Renal pelvis (tissue), 12 donors: ENCODE results near the gene RPL19. TPM values are rescaled to one million over a fixed set of nuclear protein-coding genes. Genes with fewer than 3 reads are reported as not detected.

ENCODE experiments used
- DNase-seq: peaks from one replicate; pipeline ENCODE4 v3.0.0-alpha.2; 2013
- long read RNA-seq, 16 experiments: transcript quantifications; one replicate each; lab custom pipeline, GENCODE V29; 2026
- polyA plus RNA-seq, 3 donors: library from polyadenylated mRNA; unstranded; fragments of 120-200 nt; gene quantifications; one replicate each; pipeline ENCODE4 v1.2.1, GENCODE V29; 2013; ENCODE audit not compliant: insufficient read length in 3 of 3

Gene RPL19
- polyA plus RNA-seq, result 1,000 to 10,000 TPM; 1,776 to 2,383 (median 2,100) TPM
- long read RNA-seq, donor 1, transcript RPL19-204 (6 exons, 690 nt), result minor isoform, 7 of 1,858 reads
- long read RNA-seq, donor 1, transcript RPL19-201 (6 exons, 737 nt), result major isoform, 1,159 of 1,858 reads
- long read RNA-seq, donor 1, partial matches to known transcripts, result 625 of 1,858 reads
- long read RNA-seq, donor 1, other reads (novel, unspliced or antisense), result 65 of 1,858 reads
- long read RNA-seq, donor 2, transcript RPL19-203 (6 exons, 1,051 nt), result minor isoform, 5 of 2,494 reads
- long read RNA-seq, donor 2, transcript RPL19-201 (6 exons, 737 nt), result major isoform, 1,654 of 2,494 reads
- long read RNA-seq, donor 2, transcript RPL19-206 (3 exons, 402 nt), result minor isoform, 8 of 2,494 reads
- long read RNA-seq, donor 2, partial matches to known transcripts, result 736 of 2,494 reads
- long read RNA-seq, donor 2, other reads (novel, unspliced or antisense), result 86 of 2,494 reads
- long read RNA-seq, donor 3, transcript RPL19-203 (6 exons, 1,051 nt), result minor isoform, 6 of 1,835 reads
- long read RNA-seq, donor 3, transcript RPL19-201 (6 exons, 737 nt), result major isoform, 1,106 of 1,835 reads
- long read RNA-seq, donor 3, transcript RPL19-206 (3 exons, 402 nt), result minor isoform, 6 of 1,835 reads
- long read RNA-seq, donor 3, transcript RPL19-204 (6 exons, 690 nt), result minor isoform, 9 of 1,835 reads
- long read RNA-seq, donor 3, partial matches to known transcripts, result 658 of 1,835 reads
- long read RNA-seq, donor 3, other reads (novel, unspliced or antisense), result 49 of 1,835 reads
- long read RNA-seq, donor 4, transcript RPL19-203 (6 exons, 1,051 nt), result minor isoform, 7 of 2,522 reads
- long read RNA-seq, donor 4, transcript RPL19-201 (6 exons, 737 nt), result major isoform, 1,637 of 2,522 reads
- long read RNA-seq, donor 4, transcript RPL19-204 (6 exons, 690 nt), result minor isoform, 5 of 2,522 reads
- long read RNA-seq, donor 4, partial matches to known transcripts, result 786 of 2,522 reads
- long read RNA-seq, donor 4, other reads (novel, unspliced or antisense), result 83 of 2,522 reads
- long read RNA-seq, donor 5, transcript RPL19-203 (6 exons, 1,051 nt), result minor isoform, 5 of 1,074 reads
- long read RNA-seq, donor 5, transcript RPL19-201 (6 exons, 737 nt), result major isoform, 695 of 1,074 reads
- long read RNA-seq, donor 5, transcript RPL19-204 (6 exons, 690 nt), result minor isoform, 5 of 1,074 reads
- long read RNA-seq, donor 5, partial matches to known transcripts, result 316 of 1,074 reads
- long read RNA-seq, donor 5, other reads (novel, unspliced or antisense), result 49 of 1,074 reads
- long read RNA-seq, donor 6, transcript RPL19-206 (3 exons, 402 nt), result minor isoform, 7 of 1,338 reads
- long read RNA-seq, donor 6, transcript RPL19-201 (6 exons, 737 nt), result major isoform, 744 of 1,338 reads
- long read RNA-seq, donor 6, transcript RPL19-204 (6 exons, 690 nt), result minor isoform, 5 of 1,338 reads
- long read RNA-seq, donor 6, partial matches to known transcripts, result 524 of 1,338 reads
- long read RNA-seq, donor 6, other reads (novel, unspliced or antisense), result 55 of 1,338 reads
- long read RNA-seq, donor 7, transcript RPL19-201 (6 exons, 737 nt), result major isoform, 1,342 of 2,229 reads
- long read RNA-seq, donor 7, transcript RPL19-206 (3 exons, 402 nt), result minor isoform, 7 of 2,229 reads
- long read RNA-seq, donor 7, partial matches to known transcripts, result 809 of 2,229 reads
- long read RNA-seq, donor 7, other reads (novel, unspliced or antisense), result 68 of 2,229 reads
- long read RNA-seq, donor 8, transcript RPL19-201 (6 exons, 737 nt), result major isoform, 514 of 783 reads
- long read RNA-seq, donor 8, partial matches to known transcripts, result 250 of 783 reads
- long read RNA-seq, donor 8, other reads (novel, unspliced or antisense), result 12 of 783 reads
- long read RNA-seq, donor 9, transcript RPL19-201 (6 exons, 737 nt), result major isoform, 1,564 of 2,296 reads
- long read RNA-seq, donor 9, partial matches to known transcripts, result 627 of 2,296 reads
- long read RNA-seq, donor 9, other reads (novel, unspliced or antisense), result 96 of 2,296 reads
- long read RNA-seq, donor 10, transcript RPL19-201 (6 exons, 737 nt), result major isoform, 1,001 of 1,677 reads
- long read RNA-seq, donor 10, partial matches to known transcripts, result 630 of 1,677 reads
- long read RNA-seq, donor 10, other reads (novel, unspliced or antisense), result 39 of 1,677 reads
- long read RNA-seq, donor 11, transcript RPL19-201 (6 exons, 737 nt), result major isoform, 748 of 1,246 reads
- long read RNA-seq, donor 11, partial matches to known transcripts, result 456 of 1,246 reads
- long read RNA-seq, donor 11, other reads (novel, unspliced or antisense), result 34 of 1,246 reads
- long read RNA-seq, donor 12, transcript RPL19-201 (6 exons, 737 nt), result major isoform, 1,542 of 2,470 reads
- long read RNA-seq, donor 12, transcript RPL19-206 (3 exons, 402 nt), result minor isoform, 6 of 2,470 reads
- long read RNA-seq, donor 12, transcript RPL19-204 (6 exons, 690 nt), result minor isoform, 7 of 2,470 reads
- long read RNA-seq, donor 12, partial matches to known transcripts, result 837 of 2,470 reads
- long read RNA-seq, donor 12, other reads (novel, unspliced or antisense), result 74 of 2,470 reads
- long read RNA-seq, donor 13, transcript RPL19-206 (3 exons, 402 nt), result minor isoform, 11 of 1,181 reads
- long read RNA-seq, donor 13, transcript RPL19-201 (6 exons, 737 nt), result major isoform, 675 of 1,181 reads
- long read RNA-seq, donor 13, partial matches to known transcripts, result 464 of 1,181 reads
- long read RNA-seq, donor 13, other reads (novel, unspliced or antisense), result 27 of 1,181 reads
- long read RNA-seq, donor 14, result 0 reads
- long read RNA-seq, donor 15, result 0 reads
- long read RNA-seq, donor 16, transcript RPL19-201 (6 exons, 737 nt), result major isoform, 1,467 of 2,220 reads
- long read RNA-seq, donor 16, partial matches to known transcripts, result 662 of 2,220 reads
- long read RNA-seq, donor 16, other reads (novel, unspliced or antisense), result 82 of 2,220 reads

GRCh38 chr17:39200070-39200879, at the start of gene RPL19:
Gene RPL19, plus strand, starts transcription at chr17:39200283. Its CDS starts 62 bp downstream, at chr17:39200345.
- no peak for DNase-seq

- no peak for DNase-seq
Observed at GRCh38 chr17:39150795-39151149, 49.3 kb upstream of the RPL19 start.

DNA sequence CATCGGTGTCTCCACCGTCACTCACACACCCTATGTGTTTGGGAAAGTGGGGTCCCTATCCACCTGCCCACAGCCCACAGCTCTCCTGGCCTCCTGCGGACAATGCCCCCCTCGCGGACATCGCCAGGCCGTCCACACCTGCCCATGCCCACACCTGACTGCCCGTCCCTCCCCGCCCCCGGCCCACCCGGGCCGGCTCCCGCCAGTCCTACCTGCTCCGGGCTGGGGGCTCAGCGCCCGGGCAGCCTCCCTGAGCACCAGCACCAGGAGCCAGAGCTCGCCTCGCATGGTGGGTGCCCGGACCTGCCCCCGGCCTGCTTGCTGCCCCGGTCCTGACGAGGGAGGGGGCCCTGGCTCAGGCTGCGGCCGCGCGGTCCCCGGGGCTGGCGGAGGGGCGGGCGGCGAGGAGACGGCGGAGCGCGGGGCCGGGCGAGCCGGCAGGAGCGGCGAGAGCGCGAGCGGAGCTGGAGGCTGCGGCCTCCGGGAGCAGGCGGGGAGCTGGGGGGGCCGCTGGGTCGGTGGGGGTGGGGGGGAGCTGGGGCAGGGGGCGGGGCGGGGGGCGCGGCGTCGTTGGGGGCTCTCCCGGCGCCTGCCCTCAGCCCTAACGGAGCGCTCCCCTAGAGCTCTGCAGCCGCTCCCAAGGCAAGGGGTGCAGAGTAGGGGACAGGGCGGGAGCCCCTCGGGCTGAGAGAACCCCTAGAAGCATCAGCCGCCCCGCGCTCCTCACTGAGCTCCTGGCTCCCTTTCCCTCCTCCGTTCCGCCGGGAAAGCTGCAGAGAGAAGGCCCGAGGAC, 48.7 kb upstream of the RPL19 start, which contains the start of gene PLXDC1:
PLXDC1 (minus strand) TSS at position 488 of the 793 bp plus-strand sequence; CDS start at position 288, 200 bp downstream.
- no peak for DNase-seq

- DNase-seq, result no peak
Observed at GRCh38 chr17:39151943-39152818, 47.9 kb upstream of the RPL19 start.

- DNase-seq, result peak; percentile 91
Observed at GRCh38 chr17:39153599-39154051, 46.5 kb upstream of the RPL19 start.

DNA sequence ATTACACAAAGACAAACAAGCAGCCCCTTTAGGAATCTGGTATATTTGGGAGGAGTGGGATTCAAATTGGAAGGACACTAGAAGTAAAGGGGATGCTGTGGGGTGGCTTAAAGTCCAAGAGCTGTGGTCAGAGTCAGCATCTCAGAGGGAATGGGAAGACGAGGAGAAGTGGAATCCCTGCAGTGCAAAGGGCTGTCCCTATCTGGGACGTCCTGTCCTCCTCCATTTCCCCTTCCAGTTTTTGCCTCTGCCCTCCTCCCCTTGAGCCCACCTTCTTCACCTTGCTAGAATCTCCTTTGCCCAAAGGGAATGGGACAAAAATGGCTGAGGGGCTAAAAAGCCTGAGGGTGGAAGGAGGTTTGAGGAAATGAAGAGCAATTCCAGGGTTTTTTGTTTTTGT, 44.4 kb upstream of the RPL19 start:
- DNase-seq, result no peak

GRCh38 chr17:39156491-39156890, 43.6 kb upstream of the RPL19 start:
- DNase-seq, result no peak

DNA sequence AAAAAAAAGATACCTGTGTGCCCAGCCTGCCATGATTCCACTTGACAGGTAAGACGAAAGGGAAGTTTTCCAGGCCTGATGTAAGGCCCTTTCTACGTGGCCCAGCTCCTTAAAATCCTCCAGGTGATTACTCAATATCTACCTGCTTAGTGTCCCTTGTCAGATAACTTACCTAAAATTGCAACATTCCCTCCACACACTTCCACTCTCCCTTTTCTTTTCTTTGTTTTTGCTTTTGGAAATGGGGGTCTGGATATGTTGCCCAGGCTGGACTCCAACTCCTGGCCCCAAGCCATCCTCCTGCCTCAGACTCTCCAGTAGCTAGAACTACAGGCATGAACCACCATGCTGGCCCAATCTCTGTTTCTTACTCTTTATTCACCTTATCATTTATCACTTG, 41.5 kb upstream of the RPL19 start:
- no peak for DNase-seq

GRCh38 chr17:39161962-39162361, 38.1 kb upstream of the RPL19 start:
- no peak for DNase-seq

- DNase-seq, result peak; percentile 92
Observed at GRCh38 chr17:39164675-39165143, 35.4 kb upstream of the RPL19 start.

GRCh38 chr17:39165178-39165840, 34.8 kb upstream of the RPL19 start:
- DNase-seq, result no peak

- no peak for DNase-seq
Observed at GRCh38 chr17:39165841-39166349, 34.2 kb upstream of the RPL19 start, which contains the start of gene ARL5C. Gene ARL5C, minus strand, starts transcription at chr17:39166161. Its CDS starts 401 bp downstream, at chr17:39165760.

DNA sequence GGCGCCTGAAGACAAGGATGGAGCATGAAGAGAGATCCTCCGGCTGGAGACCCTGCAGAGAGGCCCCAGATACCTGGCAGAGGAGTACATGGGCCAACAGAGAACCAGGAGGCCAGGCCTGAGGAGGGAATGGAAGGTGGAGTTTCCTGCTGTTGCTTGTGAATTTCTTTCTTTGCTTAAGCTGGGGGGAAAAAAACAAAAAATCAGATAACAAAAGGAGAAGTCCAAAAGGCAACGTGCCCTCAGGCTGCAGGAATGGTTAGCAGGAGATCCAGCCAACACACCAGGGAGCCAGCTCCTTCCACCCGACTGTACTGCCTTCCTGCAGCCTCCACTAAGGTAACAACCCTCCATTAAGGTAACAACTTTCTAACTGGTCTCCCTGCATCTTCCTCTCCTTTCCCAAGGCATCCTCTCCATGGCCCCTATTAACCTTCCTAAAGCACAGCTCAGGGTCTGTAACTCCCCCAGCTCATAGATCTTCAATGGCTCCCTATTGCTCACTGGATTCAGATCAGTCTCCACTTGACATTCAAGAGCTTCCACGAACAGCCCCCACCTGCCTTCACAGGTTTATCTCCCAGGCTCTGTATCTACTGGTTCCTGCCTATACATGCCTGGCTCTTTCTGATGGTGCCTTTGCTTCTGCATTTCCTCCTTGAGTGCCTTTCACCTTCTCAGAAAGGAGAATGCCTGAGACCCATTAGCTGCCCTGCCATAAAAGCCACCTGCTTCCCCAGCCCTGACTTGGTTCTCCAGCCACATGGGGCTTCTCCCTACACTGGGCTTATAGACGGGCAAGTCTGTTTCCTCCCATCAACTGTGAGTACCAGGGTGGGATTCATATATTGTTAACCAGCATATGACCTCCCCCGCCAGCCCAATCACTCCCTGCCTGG, 33.4 kb upstream of the RPL19 start:
- DNase-seq, result no peak
